HL-60/S4 treated with retinoic acid at 250 ng/mL for 4 days and 3 days (cell line): ENCODE data around the gene PRTN3.

Source experiments
- in situ Hi-C: fragments of 300-500 bp; cut with MboI; formaldehyde crosslinking; loops from 2 replicates; pipeline ENCODE4 v1.7.0; 2022; ENCODE audit warnings: low sequenced_read_pairs

PRTN3 gene

DNA sequence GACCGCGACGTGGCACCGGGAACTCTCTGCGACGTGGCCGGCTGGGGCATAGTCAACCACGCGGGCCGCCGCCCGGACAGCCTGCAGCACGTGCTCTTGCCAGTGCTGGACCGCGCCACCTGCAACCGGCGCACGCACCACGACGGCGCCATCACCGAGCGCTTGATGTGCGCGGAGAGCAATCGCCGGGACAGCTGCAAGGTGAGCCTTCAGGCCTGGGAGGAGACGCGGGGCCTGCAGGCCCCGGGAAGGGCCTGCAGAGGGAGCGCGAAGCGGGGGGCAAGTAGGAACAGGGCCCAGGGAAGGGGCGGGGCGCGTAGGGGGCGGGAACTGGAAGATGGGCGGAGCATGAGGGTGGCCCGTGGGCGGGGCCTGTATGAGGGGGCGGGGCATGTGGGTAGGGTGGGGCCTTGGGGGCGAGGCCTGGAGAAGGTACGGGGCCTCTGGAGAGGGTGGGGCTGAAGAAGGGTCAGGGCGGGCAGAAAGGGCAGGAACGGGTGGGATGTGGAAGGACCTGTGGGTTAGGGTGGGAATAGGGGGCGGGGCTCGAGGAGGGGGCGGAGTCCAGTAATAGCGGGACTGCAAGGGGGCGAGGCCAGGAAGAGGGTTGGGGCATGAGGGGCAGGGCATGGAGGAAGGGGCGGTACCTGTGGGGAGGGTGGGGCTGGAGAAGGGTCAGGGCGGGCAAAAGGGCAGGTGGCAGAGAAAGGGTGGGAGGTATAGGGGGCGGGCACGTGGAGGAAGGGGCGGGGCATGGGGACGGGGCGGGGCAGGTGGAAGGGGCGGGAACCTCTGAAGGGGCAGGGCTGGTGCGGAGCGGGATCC is 21.2 kb downstream of the PRTN3 start:
- in situ Hi-C loops: no loop called here

DNA sequence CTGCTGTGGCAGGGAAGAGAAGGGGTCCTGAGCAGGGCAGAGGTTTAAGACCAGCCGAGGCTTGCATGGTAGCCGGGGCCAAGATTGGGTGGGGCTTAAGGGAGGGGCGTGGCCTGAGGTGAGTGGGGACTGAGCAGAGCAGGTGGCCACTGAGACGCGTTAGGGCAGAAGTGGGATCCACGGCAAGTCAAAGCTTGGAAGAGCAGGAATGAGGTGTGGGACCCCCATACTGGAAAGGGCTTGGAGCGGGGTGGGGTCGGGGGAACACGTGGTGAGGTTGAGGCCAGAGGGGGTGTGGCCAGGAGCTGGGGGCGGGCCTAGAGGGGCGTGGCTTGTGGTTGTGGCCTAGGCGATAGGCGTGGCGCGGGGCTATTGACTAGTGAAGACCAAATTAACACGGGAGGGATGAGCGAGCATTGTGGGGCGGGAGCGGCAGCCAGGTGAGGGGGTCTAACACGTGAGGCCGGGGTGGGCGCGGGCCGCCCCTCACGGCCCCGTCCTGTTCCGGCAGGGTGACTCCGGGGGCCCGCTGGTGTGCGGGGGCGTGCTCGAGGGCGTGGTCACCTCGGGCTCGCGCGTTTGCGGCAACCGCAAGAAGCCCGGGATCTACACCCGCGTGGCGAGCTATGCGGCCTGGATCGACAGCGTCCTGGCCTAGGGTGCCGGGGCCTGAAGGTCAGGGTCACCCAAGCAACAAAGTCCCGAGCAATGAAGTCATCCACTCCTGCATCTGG is 21.9 kb downstream of the PRTN3 start:
- in situ Hi-C loops: no loop called here

DNA sequence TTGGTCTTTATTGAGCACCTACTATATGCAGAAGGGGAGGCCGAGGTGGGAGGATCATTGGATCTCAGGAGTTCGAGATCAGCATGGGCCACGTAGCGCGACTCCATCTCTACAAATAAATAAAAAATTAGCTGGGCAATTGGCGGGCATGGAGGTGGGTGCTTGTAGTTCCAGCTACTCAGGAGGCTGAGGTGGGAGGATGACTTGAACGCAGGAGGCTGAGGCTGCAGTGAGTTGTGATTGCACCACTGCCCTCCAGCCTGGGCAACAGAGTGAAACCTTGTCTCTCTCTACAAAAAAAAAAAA is 22.5 kb downstream of the PRTN3 start:
- in situ Hi-C loops: no loop called here

DNA sequence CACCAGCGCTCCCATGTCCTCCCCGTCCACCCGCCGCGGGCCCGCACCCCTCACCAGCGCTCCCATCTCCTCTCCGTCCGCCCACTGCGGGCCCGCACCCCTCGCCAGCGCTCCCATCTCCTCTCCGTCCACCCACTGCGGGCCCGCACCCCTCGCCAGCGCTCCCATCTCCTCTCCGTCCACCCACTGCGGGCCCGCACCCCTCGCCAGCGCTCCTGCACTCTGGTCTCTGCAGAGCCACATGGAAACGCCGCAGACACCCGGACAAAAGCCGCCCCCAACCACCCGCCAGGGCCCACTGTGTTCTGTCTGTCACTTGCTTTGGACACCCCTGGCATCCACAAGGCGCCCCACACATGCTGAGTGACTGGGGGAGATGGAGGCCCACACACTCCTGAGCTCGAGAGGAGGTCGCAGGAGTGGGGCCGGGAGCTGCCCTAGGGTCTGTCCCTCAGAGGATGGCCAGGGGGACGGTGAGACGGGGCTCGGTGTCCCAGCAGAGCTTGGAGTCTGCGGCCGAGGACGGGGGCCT is 26.0 kb downstream of the PRTN3 start:
- in situ Hi-C loops: no loop called here

DNA sequence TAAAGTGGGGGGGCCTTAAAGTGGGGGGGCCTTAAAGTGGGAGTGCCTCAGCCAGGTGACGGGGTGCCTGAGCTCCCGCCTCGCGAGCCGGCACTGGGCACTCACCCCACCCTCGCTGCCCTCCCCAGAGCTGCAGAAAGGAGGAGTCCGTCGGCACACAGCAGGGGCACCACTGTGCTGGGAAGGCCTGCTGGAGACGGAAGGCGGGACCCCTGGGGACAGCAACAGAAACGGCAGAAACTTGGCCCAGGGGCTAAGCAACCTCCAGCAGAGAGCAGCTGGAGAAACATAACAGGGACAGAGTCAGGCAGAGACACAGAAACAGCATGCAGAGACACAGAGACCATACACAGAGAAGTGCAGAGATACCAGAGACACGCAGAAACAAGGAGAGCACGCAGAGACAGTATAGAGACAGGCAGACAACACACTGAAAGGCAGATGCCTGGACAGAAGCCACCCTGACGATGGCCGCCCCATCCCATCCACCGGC is 26.5 kb downstream of the PRTN3 start:
- in situ Hi-C loops: no loop called here

DNA sequence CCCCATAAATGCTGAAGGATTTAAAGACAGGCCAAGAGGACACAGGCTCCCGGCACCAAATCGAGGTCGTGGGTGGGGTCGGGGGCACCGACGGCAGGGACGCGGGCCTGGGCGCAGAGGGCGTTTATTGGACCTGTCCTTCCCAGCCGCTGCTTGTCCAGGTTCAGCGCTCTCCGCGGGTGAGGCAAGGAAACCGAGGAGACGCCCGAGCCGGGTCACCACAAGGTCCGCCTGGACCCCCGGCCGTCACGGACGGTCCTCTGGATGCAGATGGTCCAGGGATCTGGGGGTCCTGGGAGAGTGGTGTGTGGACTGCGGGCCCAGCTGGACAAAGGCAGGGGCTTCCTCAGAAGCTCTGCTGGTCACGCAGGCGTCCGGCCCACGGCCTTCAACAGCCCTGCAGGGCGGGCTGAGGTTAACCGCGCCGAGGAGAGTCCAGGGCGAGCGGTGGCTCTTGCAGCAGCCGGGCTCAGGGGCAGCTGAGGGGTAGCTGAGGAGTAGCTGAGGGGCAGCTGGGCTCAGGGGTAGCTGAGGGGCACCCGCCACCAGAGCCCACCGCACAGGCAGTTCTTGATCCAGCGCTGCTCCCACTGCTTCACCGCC is 27.2 kb downstream of the PRTN3 start:
- in situ Hi-C loops: no loop called here

DNA sequence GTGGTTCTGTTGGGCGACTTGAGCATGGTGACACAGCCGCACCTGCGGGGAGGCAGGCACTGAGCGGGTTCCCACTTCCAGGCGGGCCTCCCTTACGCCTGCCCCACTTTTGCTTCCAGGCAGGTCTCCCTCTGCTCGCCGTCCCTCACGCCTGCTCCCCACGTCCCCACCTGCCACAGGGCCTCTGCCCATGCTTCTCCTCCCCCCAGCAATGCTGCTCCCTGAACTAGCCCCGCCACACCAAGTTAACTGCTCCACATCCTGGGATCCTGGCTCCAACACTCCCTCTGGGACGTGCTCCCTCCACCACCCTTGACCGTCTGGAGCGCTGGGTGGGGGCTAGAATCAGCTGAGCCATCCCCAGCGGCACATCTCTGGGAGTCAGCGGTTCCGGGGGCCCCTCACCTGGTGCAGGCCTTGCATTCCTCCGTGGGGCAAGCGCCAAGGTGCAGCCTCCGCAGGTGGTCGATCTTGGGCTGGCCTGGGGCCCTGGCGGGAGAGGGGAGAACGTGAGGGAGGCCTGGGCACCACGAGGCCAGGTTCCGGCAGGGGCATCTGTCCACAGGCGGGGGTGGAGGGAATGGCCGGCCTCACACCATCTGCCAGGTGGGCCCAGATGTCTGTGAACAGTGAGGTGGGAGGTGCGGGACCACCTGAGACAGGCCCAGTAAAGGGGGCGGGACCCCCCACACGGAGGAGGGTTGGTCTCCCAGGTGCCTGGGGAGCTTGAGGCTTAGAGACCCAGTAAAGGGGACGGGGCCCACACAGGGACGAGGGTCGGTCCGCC is 27.9 kb downstream of the PRTN3 start:
- in situ Hi-C loops: no loop called here

DNA sequence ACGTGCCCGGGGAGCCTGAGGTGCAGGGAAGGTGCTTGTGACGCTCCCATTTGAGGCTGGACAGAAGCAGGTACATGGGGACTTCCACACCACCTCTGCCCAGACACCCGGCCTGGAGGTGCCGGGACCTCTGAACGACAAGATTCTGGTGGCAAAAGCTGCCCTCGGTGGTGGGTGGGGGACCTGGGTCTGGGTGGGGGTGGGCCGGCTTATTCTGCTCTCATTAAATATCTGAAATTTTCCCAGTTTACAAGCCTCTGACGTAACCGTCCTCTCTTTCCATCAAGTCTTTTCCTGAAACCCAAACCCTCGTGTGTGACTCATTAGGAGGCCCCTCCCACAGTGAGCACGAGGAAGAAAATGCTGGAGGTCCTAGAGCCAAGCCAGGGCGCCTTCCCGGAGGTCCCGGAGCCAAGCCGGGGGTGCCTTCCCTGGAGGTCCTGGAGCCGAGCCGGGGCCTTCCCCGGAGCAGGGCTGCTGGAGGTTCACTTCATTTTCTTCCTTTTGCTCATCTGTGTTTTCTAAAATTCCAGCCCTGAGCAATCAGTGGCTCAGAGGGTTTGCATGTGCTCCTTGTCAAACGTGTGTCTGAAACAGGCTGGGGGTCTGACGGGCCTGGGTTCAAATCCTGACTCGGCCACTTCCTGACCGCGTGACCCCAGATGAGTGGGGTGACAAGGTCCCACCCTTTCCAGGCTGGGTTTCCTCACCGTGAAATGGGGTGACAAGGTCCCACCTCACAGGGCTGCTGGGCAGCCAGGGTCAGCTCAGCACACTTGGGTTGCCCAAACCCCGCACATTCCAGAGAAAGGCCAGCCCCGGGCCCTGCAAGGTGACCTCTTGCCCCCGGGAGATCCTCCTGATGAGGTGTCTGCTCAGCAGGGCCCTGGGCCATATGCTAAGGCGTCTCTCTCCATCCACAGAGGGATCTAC is 28.7 kb downstream of the PRTN3 start:
- in situ Hi-C loops: no loop called here

DNA sequence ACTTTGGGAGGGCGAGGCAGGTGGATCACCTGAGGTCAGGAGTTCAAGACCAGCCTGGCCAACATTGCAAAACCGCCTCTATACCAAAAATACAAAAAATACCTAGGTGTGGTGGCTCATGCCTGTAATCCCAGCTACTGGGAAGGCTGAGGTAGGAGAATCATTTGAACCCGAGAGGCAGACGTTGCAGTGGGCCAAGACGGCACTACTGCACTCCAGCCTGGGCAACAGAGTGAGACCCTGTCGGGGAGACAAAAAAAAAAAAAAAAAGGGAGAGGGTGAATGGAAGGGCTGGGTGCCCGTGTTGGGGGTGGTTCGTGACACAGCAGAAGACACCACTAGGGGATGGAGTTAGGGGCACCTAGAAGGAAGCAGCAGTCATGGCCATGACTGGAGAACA is 29.5 kb downstream of the PRTN3 start:
- in situ Hi-C loops: no loop called here

DNA sequence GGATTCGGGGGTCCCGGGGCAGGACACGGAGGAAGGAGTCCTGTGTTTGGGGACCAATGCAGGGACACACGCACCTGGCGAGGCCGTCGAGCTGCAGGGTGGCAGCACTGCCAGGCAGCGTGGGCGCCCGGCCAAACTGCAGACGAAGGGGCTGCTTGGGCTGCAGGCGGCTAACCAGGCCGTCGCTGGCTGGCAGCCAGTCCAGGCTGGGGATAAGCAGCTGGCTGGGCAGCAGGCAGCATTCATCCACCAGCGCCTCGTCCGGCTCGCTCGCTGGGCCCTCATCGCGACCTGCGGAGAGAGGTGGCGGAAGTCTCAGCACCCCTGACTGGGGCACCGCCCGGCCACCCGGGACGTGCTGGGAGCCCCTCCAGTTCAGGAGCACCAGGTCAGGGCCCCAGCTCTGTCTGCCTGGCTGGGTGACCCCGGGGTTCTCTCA is 30.2 kb downstream of the PRTN3 start:
- in situ Hi-C loops: no loop called here

DNA sequence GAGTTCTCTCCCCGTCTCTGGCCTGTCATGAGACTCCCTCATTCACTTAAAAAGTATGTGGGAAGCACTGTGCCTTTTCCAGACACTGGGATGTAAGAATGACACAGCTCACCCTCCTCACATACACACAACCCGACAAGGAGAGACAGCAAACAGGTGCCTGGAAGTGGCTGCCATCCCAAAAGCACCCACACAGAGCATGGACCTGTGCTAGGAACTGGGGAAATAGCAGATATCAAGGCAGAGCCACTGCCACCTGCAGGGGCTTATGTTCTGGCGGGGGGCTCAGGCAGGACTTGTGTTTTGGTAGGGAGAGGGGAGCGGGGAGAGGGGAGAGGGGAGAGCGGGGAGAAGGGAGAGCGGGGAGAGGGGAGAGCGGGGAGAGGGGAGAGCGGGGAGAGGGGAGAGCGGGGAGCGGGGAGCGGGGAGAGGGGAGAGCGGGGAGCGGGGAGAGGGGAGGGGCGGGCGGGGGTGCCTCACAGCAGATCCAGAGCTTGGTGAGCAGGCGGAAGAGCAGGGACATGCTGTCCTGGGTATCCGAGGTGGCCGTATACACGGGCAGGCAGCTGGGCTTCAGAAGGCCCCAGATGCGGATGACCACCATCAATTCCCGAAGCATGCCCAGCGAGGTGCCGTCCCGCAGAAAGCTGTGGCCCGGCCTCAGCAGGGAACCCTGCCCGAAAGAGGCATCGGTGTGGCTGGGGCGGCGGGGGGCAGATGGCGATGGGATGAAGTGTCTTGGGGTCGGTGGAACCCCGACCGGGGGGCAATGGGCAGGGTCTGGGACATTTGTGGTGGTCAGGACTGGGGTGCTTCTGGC is 30.9 kb downstream of the PRTN3 start:
- in situ Hi-C loops: no loop called here

DNA sequence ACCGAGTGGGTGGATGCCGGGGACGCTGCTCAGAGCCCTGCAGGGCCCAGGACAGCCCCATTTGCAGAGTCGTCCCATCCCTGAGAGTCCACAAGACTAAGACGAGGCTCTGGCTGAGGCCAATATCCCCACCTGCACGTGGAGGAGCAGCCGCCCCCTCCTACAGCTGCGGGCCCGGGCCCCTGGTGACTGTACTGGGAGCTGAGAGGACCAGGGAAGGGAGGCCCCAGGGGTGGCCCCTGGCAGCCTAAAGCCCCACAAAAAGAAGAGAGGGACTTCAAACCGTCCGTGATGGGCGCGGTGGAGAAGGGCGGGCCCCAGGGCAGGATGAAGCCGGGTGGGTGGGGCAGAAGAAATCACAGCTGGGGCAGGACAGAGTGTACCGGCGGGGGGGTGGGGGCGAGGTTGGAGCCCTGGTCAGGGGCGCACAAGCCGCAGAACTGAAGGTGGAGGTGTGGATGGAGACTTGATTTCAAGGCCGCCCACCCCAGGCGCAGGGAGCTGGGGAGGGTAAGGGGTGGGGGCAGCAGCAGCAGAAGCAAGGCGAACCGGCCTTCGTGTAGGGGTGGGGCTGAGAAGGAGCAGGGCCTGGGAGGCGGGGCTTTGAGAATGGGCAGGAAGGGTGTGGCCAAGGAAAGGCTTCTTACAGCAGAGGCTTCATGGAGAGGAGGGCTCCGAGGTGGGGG is 31.6 kb downstream of the PRTN3 start:
- in situ Hi-C loops: no loop called here

DNA sequence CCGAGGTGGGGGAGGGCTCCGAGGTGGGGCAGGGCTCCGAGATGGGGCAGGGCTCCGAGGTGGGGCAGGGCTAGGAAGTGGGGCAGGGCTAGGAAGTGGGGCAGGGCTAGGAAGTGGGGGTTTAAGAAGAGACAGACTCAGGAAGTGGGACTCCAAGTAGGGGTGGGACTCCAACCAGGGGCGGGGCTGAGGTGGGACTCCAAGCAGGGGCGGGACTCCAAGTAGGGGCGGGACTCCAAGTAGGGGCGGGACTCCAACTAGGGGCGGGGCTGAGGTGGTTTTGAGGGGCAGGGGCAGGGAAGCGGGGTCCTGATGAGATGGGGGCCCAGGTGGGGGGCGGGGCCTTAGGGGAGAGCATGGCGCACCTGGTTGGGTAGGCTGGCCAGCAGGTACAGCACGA is 32.3 kb downstream of the PRTN3 start:
- in situ Hi-C loops: no loop called here

DNA sequence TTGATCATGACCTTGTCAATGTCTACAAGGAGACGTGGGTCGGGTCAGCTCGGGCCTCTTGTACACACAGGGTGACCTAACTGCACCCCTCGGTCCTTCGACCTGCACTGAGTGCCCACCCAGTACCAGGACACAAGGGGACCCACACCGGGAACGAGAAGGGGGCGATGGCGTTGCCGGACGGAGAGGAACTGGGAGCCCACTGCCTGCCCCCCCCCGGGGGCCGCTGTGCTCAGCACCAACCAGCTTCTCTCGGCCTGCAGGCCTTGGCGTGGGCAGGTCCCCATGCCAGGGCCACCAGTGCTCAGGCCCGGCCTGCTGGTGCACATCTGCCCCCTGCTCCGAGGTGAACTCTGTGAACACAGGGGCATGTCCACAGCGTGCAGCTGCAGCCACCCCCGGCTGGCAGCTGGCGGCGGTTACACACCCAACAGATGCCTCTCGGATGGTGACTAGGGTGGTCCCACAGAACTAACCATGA is 32.8 kb downstream of the PRTN3 start:
- in situ Hi-C loops: no loop called here

DNA sequence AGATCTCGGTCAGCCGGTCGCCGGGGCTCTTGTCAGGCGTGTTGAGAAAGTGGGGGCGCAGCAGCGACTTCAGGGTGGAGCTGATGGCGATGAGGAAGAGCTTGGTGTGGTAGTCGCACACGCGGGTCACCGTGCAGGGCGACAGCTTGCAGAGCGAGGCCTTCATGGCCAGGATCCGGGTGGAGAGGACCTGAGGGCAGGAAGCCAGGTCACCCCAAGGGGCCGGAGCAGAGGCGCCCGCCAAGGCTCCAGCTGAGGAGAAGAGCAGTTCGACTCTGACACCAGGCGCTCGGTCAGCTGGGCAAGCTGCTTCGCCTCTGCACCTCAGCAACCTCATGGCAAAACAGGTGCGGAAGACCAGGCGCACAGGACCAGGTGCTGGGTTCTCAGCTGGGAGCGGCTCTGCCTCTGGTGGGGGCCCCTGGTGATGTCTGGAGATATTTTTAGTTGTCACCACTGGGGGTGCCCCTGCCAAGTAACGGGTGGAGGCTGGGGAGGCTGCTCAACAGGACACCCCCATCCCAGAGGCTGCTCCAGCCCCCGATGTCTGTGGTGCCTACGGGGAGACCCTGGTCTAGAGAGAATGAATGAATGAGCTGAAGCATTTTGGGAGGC is 34.6 kb downstream of the PRTN3 start:
- in situ Hi-C loops: no loop called here

DNA sequence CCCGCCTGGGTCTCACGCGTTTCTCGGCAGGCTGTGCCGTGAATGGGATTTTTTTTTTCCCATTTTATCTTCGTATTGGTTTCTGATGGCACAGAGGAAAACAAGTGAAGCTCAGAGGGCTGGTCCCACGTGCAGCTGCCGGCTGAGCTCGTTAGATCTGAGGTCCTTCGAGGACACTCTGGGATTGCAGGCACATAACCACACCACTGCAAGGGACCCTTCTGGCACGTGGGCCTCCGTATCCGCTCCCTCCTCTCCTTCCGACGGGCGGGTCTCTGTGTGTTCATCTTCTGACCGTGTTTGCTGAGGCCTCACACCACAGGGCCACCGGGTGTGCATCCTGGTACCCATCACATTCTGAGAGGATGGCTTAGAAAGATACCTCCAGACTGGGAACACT is 35.3 kb downstream of the PRTN3 start:
- in situ Hi-C loops: no loop called here

DNA sequence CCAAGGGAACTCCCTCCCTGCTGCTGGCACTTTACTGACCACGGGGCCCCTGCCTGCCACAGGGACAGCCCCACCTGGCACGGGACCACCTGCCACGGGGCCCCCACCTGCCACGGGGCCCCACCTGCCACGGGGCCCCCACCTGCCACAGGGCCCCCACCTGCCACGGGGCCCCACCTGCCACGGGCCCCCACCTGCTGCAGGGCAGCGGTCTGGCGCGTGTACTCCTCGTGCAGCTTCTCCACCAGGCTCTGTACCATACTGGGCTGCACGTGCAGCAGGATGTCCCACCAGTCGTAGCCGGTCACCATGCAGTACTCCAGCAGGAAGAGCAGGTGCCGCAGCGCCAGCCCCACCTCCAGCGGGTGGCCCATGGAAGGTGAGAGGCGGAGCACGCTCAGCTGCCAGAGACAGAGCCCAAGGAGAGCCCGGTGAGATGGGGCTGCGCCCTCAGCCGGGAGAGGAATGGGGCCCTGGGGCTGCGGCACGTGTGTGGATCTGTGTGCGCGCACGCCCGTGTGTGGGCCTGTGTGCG is 36.0 kb downstream of the PRTN3 start:
- in situ Hi-C loops: no loop called here
